ENCODE data around the gene RNF144A. TPM values are rescaled to one million over a fixed set of nuclear protein-coding genes. Genes with fewer than 3 reads are reported as not detected.
A peak's percentile ranks its signal among the peaks of the same experiment; 100 is the strongest.

Gene RNF144A
- total and polyA plus RNA-seq, 2 of the 13 experiments (the other 11 are each of a cell fraction or from before 2014, with no cell fraction given), result 13.9 to 16.5 TPM

DNA sequence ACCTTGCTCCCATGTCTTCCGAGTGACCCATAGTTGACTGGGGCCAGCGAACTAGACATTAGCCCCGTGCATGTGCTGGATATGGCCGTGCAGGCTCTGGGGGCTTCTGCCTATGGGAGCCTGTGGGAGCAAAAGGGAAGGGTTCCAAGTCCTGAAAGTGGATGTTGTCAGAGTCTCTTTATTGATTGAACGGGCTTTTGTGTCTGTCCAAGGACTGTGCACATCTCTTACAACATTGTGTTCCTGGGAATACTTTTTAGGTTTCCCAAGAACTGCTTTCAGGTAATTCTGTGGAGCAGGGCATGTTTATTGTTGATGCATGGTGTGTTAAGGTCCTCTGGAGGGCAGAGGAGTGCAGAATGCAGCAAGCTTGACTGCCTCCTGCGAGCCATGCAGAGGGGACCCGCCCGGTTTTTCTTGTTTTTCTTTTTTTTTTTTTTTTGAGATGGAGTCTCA, 5.0 kb downstream of the RNF144A start (continued):
- TF ChIP-seq, protein P1, sequence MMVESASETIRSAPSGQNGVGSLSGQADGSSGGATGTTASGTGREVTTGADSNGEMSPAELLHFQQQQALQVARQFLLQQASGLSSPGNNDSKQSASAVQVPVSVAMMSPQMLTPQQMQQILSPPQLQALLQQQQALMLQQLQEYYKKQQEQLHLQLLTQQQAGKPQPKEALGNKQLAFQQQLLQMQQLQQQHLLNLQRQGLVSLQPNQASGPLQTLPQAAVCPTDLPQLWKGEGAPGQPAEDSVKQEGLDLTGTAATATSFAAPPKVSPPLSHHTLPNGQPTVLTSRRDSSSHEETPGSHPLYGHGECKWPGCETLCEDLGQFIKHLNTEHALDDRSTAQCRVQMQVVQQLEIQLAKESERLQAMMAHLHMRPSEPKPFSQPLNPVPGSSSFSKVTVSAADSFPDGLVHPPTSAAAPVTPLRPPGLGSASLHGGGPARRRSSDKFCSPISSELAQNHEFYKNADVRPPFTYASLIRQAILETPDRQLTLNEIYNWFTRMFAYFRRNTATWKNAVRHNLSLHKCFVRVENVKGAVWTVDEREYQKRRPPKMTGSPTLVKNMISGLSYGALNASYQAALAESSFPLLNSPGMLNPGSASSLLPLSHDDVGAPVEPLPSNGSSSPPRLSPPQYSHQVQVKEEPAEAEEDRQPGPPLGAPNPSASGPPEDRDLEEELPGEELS (CRISPR knock-in tag; IDR thresholded peaks at IDR 0.05), result peak; percentile 50; the same call in 1 of the 2 replicates
- TF ChIP-seq, protein P2, sequence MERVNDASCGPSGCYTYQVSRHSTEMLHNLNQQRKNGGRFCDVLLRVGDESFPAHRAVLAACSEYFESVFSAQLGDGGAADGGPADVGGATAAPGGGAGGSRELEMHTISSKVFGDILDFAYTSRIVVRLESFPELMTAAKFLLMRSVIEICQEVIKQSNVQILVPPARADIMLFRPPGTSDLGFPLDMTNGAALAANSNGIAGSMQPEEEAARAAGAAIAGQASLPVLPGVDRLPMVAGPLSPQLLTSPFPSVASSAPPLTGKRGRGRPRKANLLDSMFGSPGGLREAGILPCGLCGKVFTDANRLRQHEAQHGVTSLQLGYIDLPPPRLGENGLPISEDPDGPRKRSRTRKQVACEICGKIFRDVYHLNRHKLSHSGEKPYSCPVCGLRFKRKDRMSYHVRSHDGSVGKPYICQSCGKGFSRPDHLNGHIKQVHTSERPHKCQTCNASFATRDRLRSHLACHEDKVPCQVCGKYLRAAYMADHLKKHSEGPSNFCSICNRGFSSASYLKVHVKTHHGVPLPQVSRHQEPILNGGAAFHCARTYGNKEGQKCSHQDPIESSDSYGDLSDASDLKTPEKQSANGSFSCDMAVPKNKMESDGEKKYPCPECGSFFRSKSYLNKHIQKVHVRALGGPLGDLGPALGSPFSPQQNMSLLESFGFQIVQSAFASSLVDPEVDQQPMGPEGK (CRISPR knock-in tag; IDR thresholded peaks at IDR 0.05), result peak; percentile 56; the same call in 1 of the 2 replicates
- no peak for TF ChIP-seq ZNF431 (CRISPR knock-in tag; IDR thresholded peaks at IDR 0.05; ENCODE audit: borderline replicate concordance, low read depth)
- TF ChIP-seq YY1 (IDR thresholded peaks at IDR 0.05; ENCODE audit: insufficient read depth, insufficient replicate concordance, low read depth, low read length), result peak; percentile 24
- TF ChIP-seq MYPOP (CRISPR knock-in tag; IDR thresholded peaks at IDR 0.05), result no peak
- peak; percentile 54; the same call in 1 of the 2 replicates for TF ChIP-seq FOXA3 (CRISPR knock-in tag; IDR thresholded peaks at IDR 0.05)
- TF ChIP-seq, protein P3, sequence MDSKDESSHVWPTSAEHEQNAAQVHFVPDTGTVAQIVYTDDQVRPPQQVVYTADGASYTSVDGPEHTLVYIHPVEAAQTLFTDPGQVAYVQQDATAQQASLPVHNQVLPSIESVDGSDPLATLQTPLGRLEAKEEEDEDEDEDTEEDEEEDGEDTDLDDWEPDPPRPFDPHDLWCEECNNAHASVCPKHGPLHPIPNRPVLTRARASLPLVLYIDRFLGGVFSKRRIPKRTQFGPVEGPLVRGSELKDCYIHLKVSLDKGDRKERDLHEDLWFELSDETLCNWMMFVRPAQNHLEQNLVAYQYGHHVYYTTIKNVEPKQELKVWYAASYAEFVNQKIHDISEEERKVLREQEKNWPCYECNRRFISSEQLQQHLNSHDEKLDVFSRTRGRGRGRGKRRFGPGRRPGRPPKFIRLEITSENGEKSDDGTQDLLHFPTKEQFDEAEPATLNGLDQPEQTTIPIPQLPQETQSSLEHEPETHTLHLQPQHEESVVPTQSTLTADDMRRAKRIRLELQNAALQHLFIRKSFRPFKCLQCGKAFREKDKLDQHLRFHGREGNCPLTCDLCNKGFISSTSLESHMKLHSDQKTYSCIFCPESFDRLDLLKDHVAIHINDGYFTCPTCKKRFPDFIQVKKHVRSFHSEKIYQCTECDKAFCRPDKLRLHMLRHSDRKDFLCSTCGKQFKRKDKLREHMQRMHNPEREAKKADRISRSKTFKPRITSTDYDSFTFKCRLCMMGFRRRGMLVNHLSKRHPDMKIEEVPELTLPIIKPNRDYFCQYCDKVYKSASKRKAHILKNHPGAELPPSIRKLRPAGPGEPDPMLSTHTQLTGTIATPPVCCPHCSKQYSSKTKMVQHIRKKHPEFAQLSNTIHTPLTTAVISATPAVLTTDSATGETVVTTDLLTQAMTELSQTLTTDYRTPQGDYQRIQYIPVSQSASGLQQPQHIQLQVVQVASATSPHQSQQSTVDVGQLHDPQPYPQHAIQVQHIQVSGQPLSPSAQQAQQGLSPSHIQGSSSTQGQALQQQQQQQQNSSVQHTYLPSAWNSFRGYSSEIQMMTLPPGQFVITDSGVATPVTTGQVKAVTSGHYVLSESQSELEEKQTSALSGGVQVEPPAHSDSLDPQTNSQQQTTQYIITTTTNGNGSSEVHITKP (CRISPR knock-in tag; IDR thresholded peaks at IDR 0.05; ENCODE audit: low read depth), result no peak
- TF ChIP-seq GATAD2A (CRISPR knock-in tag; IDR thresholded peaks at IDR 0.05), result peak; percentile 63; the same call in 1 of the 2 replicates
- TF ChIP-seq MYNN (CRISPR knock-in tag; IDR thresholded peaks at IDR 0.05; ENCODE audit: low read depth), result no peak
- peak; percentile 68 for TF ChIP-seq NR2F6 (IDR thresholded peaks at IDR 0.05)
- no peak for TF ChIP-seq NR2F6 (CRISPR knock-in tag; IDR thresholded peaks at IDR 0.05)
- TF ChIP-seq, protein P4, sequence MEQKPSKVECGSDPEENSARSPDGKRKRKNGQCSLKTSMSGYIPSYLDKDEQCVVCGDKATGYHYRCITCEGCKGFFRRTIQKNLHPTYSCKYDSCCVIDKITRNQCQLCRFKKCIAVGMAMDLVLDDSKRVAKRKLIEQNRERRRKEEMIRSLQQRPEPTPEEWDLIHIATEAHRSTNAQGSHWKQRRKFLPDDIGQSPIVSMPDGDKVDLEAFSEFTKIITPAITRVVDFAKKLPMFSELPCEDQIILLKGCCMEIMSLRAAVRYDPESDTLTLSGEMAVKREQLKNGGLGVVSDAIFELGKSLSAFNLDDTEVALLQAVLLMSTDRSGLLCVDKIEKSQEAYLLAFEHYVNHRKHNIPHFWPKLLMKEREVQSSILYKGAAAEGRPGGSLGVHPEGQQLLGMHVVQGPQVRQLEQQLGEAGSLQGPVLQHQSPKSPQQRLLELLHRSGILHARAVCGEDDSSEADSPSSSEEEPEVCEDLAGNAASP (CRISPR knock-in tag; IDR thresholded peaks at IDR 0.05; ENCODE audit: borderline replicate concordance), result peak; percentile 39; the same call in 1 of the 2 replicates
- TF ChIP-seq FOXK1 (CRISPR knock-in tag; IDR thresholded peaks at IDR 0.05; ENCODE audit: borderline replicate concordance, low read depth), result peak; percentile 84; the same call in 1 of the 2 replicates
- peak; percentile 39; the same call in 1 of the 2 replicates for TF ChIP-seq FOXO1 (CRISPR knock-in tag; IDR thresholded peaks at IDR 0.05)
- TF ChIP-seq TAF1 (CRISPR knock-in tag; IDR thresholded peaks at IDR 0.05), result no peak
- no peak for TF ChIP-seq ZNF354B (CRISPR knock-in tag; IDR thresholded peaks at IDR 0.05)
- TF ChIP-seq RBAK (CRISPR knock-in tag; IDR thresholded peaks at IDR 0.05), result no peak
- TF ChIP-seq ZNF446 (CRISPR knock-in tag; IDR thresholded peaks at IDR 0.05), result no peak
- peak; percentile 55; the same call in 1 of the 2 replicates for TF ChIP-seq EEA1 (CRISPR knock-in tag; IDR thresholded peaks at IDR 0.05; ENCODE audit: borderline replicate concordance)
- TF ChIP-seq SKI (IDR thresholded peaks at IDR 0.05; ENCODE audit: partially characterized antibody), result peak; percentile 93
- TF ChIP-seq ZC3H4 (CRISPR knock-in tag; IDR thresholded peaks at IDR 0.05; ENCODE audit: borderline replicate concordance), result no peak

Measured in HepG2 (cell line).